IMR-90 (cell line): ENCODE data around the gene TGFBR1. TPM values are rescaled to one million over a fixed set of nuclear protein-coding genes. Genes with fewer than 3 reads are reported as not detected.
A peak's percentile ranks its signal among the peaks of the same experiment; 100 is the strongest.

Source experiments
- ATAC-seq: fragments of 200-7000 bp; cut with Tn5 transposase; 2 replicates; pipeline ENCODE4 v1.9.1; 2020; ENCODE audit warnings: low read depth, mild to moderate bottlenecking, moderate library complexity
- BruUV-seq: library from RNA; stranded (reverse); fragments of 400-500 nt; replicated peaks from 2 replicates; lab custom pipeline; 2021; lab: Mats Ljungman, UMichigan
- CTCF ChIA-PET: fragments of 300-600 bp; formaldehyde crosslinking; extraction: SDS; loops from one replicate; lab custom pipeline; 2021; ENCODE audit warnings: antibody characterized with exemption; lab: Yijun Ruan, JAX
- POLR2A ChIA-PET: fragments of 300-600 bp; sonication (Branson Sonifier 250); formaldehyde crosslinking; loops from one replicate; lab custom pipeline; 2022; ENCODE audit warnings: antibody characterized with exemption; ENCODE audit not compliant: unreplicated experiment; lab: Charles Lee
- DNase-seq: peaks from one replicate; pipeline ENCODE4 v3.0.0; 2013
- H2AFZ ChIP-seq: replicated peaks from 2 replicates; pipeline ENCODE3; 2013; ENCODE audit warnings: low read length, mild to moderate bottlenecking; ENCODE audit not compliant: poor library complexity
- H2AK5ac ChIP-seq: 2 replicates; pipeline ENCODE4 v1.6.1; 2013; ENCODE audit warnings: low read depth, low read length, inconsistent platforms
- H2AK9ac ChIP-seq: replicated peaks from 2 replicates; pipeline ENCODE3; 2013; ENCODE audit warnings: mild to moderate bottlenecking, low read depth, low read length, moderate library complexity; ENCODE audit not compliant: poor library complexity
- H2BK120ac ChIP-seq: 2 replicates; pipeline ENCODE4 v1.6.1; 2013; ENCODE audit warnings: low read depth, low read length, inconsistent platforms
- H2BK15ac ChIP-seq: 3 replicates; pipeline ENCODE4 v1.6.1; 2013; ENCODE audit warnings: low read depth, low read length, inconsistent platforms
- H2BK20ac ChIP-seq: 2 replicates; pipeline ENCODE4 v1.6.1; 2013; ENCODE audit warnings: low read depth, mild to moderate bottlenecking, inconsistent platforms, low read length, moderate library complexity
- H2BK5ac ChIP-seq: 2 replicates; pipeline ENCODE4 v1.6.1; 2013; ENCODE audit warnings: mild to moderate bottlenecking, low read depth, low read length, inconsistent platforms; ENCODE audit not compliant: poor library complexity, severe bottlenecking
- H3K14ac ChIP-seq: replicated peaks from 2 replicates; pipeline ENCODE4 v1.6.1; 2013; ENCODE audit warnings: low read depth, low read length, inconsistent platforms
- H3K18ac ChIP-seq: 2 replicates; pipeline ENCODE4 v1.6.1; 2013; ENCODE audit warnings: low read depth, low read length, control low read depth
- H3K23ac ChIP-seq: 2 replicates; pipeline ENCODE4 v1.6.1; 2013; ENCODE audit warnings: low read depth, low read length, inconsistent platforms
- H3K27ac ChIP-seq: 2 replicates; pipeline ENCODE4 v1.5.1; 2013; ENCODE audit warnings: mild to moderate bottlenecking, control low read depth, low read length; ENCODE audit not compliant: insufficient read depth
- H3K27me3 ChIP-seq: 2 replicates; pipeline ENCODE4 v1.6.1; 2013; ENCODE audit warnings: low read length; ENCODE audit not compliant: control insufficient read depth, insufficient read depth
- H3K36me3 ChIP-seq: 2 replicates; pipeline ENCODE4 v1.6.1; 2013; ENCODE audit warnings: low read length, mixed read lengths; ENCODE audit not compliant: control insufficient read depth, insufficient read depth
- H3K4ac ChIP-seq: 2 replicates; pipeline ENCODE4 v1.6.1; 2013; ENCODE audit warnings: low read depth, low read length, inconsistent platforms
- H3K4me1 ChIP-seq: 2 replicates; pipeline ENCODE4 v1.6.1; 2013; ENCODE audit warnings: low read length, mixed read lengths; ENCODE audit not compliant: control insufficient read depth, insufficient read depth
- H3K4me2 ChIP-seq: 2 replicates; pipeline ENCODE4 v1.6.1; 2013; ENCODE audit warnings: low read depth, mild to moderate bottlenecking, control low read depth, low read length, moderate library complexity
- H3K4me3 ChIP-seq: 2 replicates; pipeline ENCODE4 v1.5.1; 2013; ENCODE audit warnings: low read depth, mild to moderate bottlenecking, control low read depth, low read length, moderate library complexity; ENCODE audit not compliant: insufficient read depth
- H3K56ac ChIP-seq: 2 replicates; pipeline ENCODE4 v1.6.1; 2013; ENCODE audit warnings: low read length, inconsistent platforms; ENCODE audit not compliant: insufficient read depth; ENCODE audit errors: extremely low read depth
- H3K79me1 ChIP-seq, 2 experiments: 2 replicates each; pipeline ENCODE4 v1.6.1; 2013; ENCODE audit warnings: low read length in 2 of 2, inconsistent platforms in 1 of 2, low read depth in 1 of 2
- H3K9ac ChIP-seq: 2 replicates; pipeline ENCODE4 v1.6.1; 2013; ENCODE audit warnings: low read depth, low read length, control low read depth
- H3K9me1 ChIP-seq: 2 replicates; pipeline ENCODE4 v1.6.1; 2013; ENCODE audit warnings: low read length, inconsistent platforms; ENCODE audit not compliant: insufficient read depth
- H3K9me3 ChIP-seq: 2 replicates; pipeline ENCODE4 v1.6.1; 2013; ENCODE audit warnings: low read length; ENCODE audit not compliant: control insufficient read depth, insufficient read depth
- H4K20me1 ChIP-seq: 2 replicates; pipeline ENCODE4 v1.6.1; 2013; ENCODE audit warnings: low read length, inconsistent platforms; ENCODE audit not compliant: insufficient read depth
- H4K5ac ChIP-seq: 2 replicates; pipeline ENCODE4 v1.6.1; 2013; ENCODE audit warnings: mild to moderate bottlenecking, low read depth, low read length, control low read depth
- H4K8ac ChIP-seq, 2 experiments: 2 replicates each; pipeline ENCODE4 v1.6.1; 2013; ENCODE audit warnings: low read depth in 2 of 2, low read length in 2 of 2, control low read depth in 1 of 2, inconsistent platforms in 1 of 2
- H4K91ac ChIP-seq: 2 replicates; pipeline ENCODE4 v1.6.1; 2013; ENCODE audit warnings: low read depth, low read length, inconsistent platforms; ENCODE audit not compliant: insufficient read depth
- BHLHE40 ChIP-seq: fragments of 150-350 bp; IDR thresholded peaks from 2 replicates; pipeline ENCODE4 v1.6.1; 2016; ENCODE audit warnings: mild to moderate bottlenecking, low read depth, low read length
- MAFK ChIP-seq: IDR thresholded peaks from 2 replicates; pipeline ENCODE4 v1.6.1; 2012; ENCODE audit warnings: low read depth, low read length, improper control_type of control experiment
- MAZ ChIP-seq: IDR thresholded peaks from 2 replicates; pipeline ENCODE4 v1.6.1; 2012; ENCODE audit warnings: low read depth, mild to moderate bottlenecking, low read length, improper control_type of control experiment, moderate library complexity, borderline replicate concordance
- MXI1 ChIP-seq: IDR thresholded peaks from 2 replicates; pipeline ENCODE4 v1.6.1; 2012; ENCODE audit warnings: low read depth, mild to moderate bottlenecking, low read length, moderate library complexity, borderline replicate concordance
- NFE2L2 ChIP-seq: fragments of 150-350 bp; IDR thresholded peaks from 2 replicates; pipeline ENCODE4 v1.6.1; 2016; ENCODE audit warnings: low read depth, mild to moderate bottlenecking, low read length
- RAD21 ChIP-seq: IDR thresholded peaks from 2 replicates; pipeline ENCODE4 v1.6.1; 2012; ENCODE audit warnings: low read length, improper control_type of control experiment
- RCOR1 ChIP-seq: IDR thresholded peaks from 2 replicates; pipeline ENCODE4 v1.6.1; 2012; ENCODE audit warnings: mild to moderate bottlenecking, low read length, improper control_type of control experiment; ENCODE audit not compliant: insufficient replicate concordance
- RFX5 ChIP-seq: IDR thresholded peaks from 2 replicates; pipeline ENCODE4 v1.8.0; 2012; ENCODE audit warnings: low read depth, mild to moderate bottlenecking, low read length, moderate library complexity
- WGBS, 2 experiments: methylation state at CpG; one replicate each; pipeline versions ENCODE4 v1.1.5 to v1.1.7; 2013; ENCODE audit warnings: missing lambda C conversion rate in 2 of 2; ENCODE audit not compliant: insufficient read length in 1 of 2; ENCODE audit errors: extremely low coverage in 2 of 2; 5-methylcytosine and 5-hydroxymethylcytosine counted together
- dilution Hi-C: fragments of 300-500 bp; cut with HindIII; formaldehyde crosslinking; loops from one replicate; pipeline ENCODE4 v1.14.3; 2018; ENCODE audit warnings: low sequenced_read_pairs; ENCODE audit not compliant: unreplicated experiment
- in situ Hi-C: fragments of 300-500 bp; cut with MboI; formaldehyde crosslinking; loops from 3 replicates; pipeline ENCODE4 v1.14.3; 2019; ENCODE audit warnings: low sequenced_read_pairs, inconsistent platforms, mixed read lengths
- intact Hi-C: fragments of 100-400 bp; cut with micrococcal nuclease; formaldehyde crosslinking; loops from 2 replicates; pipeline ENCODE4 v1.10.0; 2022
- polyA plus RNA-seq, 3 experiments: library from polyadenylated mRNA; depleted of rRNA; stranded (reverse); fragments of >200 nt; gene quantifications; 2 replicates each; pipeline ENCODE4 v1.2.3, GENCODE V29; 2012; ENCODE audit warnings: low replicate concordance in 1 of 3
- total RNA-seq: library from RNA; depleted of rRNA; stranded (reverse); fragments of >200 nt; gene quantifications from 2 replicates; pipeline ENCODE4 v1.2.3, GENCODE V29; 2012
- TF ChIP-seq, protein P1 (sequence below): fragments of 150-350 bp; IDR thresholded peaks from 2 replicates; pipeline ENCODE4 v1.6.1; 2016; ENCODE audit warnings: low read depth, mild to moderate bottlenecking, low read length, moderate library complexity, borderline replicate concordance
- TF ChIP-seq, protein P2 (sequence below): conservative IDR thresholded peaks from 2 replicates; pipeline ENCODE4 v1.5.1; 2012; ENCODE audit warnings: mild to moderate bottlenecking, low read depth, low read length, improper control_type of control experiment

Gene TGFBR1
- total and polyA plus RNA-seq, 2 of the 4 experiments (the other 2 are of a cell fraction) = 15.1 to 75.3 TPM

DNA sequence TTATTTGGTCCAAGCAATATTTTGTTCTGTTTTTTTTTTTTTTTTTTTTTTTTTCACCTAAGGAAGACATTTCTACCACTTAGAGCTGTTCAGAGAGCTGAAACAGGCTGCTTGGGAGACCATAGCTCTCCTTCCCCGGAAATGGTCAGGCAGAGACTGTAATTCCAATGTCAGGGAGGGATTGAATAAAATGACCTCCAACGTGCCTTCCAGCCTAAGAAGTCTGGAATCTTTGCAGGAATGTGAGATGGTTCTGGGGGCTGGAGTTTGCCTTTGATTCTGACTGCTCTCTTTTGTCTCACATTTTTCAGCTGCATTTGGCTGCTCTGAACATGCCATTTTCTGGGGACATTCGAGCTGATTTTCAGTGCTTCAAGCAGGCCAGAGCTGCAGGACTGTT is 38.3 kb upstream of the TGFBR1 start:
- peaks cover 14% of the 10 kb centered on the region for H3K4me1 ChIP-seq
- 100% methylated on average over 1 of the region's 3 CpGs; no CpG with 5 or more reads in 1 of the 2 experiments for WGBS, 2 experiments
- no peak for TF ChIP-seq RAD21
- TF ChIP-seq MAZ = no peak
- no peak for TF ChIP-seq BHLHE40
- TF ChIP-seq, protein P1, sequence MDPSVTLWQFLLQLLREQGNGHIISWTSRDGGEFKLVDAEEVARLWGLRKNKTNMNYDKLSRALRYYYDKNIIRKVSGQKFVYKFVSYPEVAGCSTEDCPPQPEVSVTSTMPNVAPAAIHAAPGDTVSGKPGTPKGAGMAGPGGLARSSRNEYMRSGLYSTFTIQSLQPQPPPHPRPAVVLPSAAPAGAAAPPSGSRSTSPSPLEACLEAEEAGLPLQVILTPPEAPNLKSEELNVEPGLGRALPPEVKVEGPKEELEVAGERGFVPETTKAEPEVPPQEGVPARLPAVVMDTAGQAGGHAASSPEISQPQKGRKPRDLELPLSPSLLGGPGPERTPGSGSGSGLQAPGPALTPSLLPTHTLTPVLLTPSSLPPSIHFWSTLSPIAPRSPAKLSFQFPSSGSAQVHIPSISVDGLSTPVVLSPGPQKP = no peak
- TF ChIP-seq NFE2L2 = no peak
- TF ChIP-seq MXI1 = no peak
- TF ChIP-seq, protein P2, sequence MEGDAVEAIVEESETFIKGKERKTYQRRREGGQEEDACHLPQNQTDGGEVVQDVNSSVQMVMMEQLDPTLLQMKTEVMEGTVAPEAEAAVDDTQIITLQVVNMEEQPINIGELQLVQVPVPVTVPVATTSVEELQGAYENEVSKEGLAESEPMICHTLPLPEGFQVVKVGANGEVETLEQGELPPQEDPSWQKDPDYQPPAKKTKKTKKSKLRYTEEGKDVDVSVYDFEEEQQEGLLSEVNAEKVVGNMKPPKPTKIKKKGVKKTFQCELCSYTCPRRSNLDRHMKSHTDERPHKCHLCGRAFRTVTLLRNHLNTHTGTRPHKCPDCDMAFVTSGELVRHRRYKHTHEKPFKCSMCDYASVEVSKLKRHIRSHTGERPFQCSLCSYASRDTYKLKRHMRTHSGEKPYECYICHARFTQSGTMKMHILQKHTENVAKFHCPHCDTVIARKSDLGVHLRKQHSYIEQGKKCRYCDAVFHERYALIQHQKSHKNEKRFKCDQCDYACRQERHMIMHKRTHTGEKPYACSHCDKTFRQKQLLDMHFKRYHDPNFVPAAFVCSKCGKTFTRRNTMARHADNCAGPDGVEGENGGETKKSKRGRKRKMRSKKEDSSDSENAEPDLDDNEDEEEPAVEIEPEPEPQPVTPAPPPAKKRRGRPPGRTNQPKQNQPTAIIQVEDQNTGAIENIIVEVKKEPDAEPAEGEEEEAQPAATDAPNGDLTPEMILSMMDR = no peak
- no peak for TF ChIP-seq RCOR1
- no peak for TF ChIP-seq RFX5
- no peak for TF ChIP-seq MAFK
- H2AK9ac ChIP-seq = no peak overlapping the region
- in situ Hi-C loops (no loop called here), intact Hi-C loops (no loop called here), dilution Hi-C loops (no loop called here)
- no peak overlapping the region for H3K23ac ChIP-seq
- H2AFZ ChIP-seq = peak overlapping the region; percentile 5
- no peak overlapping the region for H4K91ac ChIP-seq
- H2AK5ac ChIP-seq = 0 out of 2 replicates have a peak overlapping the region, but pooled peaks have one; percentile 5
- H3K9me3 ChIP-seq = no peaks in the 10 kb centered on the region
- peaks cover 48% of the 10 kb centered on the region; the same call in 1 of the 2 replicates for H3K36me3 ChIP-seq
- H3K79me1 ChIP-seq = no peaks in the 10 kb centered on the region
- no peak overlapping the region for H3K9ac ChIP-seq
- no TSS peak for BruUV-seq
- H3K4me2 ChIP-seq = no peak overlapping the region
- H3K14ac ChIP-seq = peak overlapping the region; percentile 3; the same call in 1 of the 2 replicates
- H4K5ac ChIP-seq = no peak overlapping the region
- H4K20me1 ChIP-seq = no peaks in the 10 kb centered on the region
- H3K9me1 ChIP-seq = peaks cover 1% of the 10 kb centered on the region
- no peaks in the 10 kb centered on the region for H3K27me3 ChIP-seq
- ChIA-PET CTCF (interaction anchor here (0.6 kb wide), 1 partner anchor 64 kb away, joined by 3 read pairs; no protein-coding TSS in a partner anchor), POLR2A (no interaction called here)
- no peak overlapping the region for H3K4me3 ChIP-seq
- H4K8ac ChIP-seq = no peak overlapping the region
- no peak overlapping the region for H3K56ac ChIP-seq
- no peak overlapping the region for H3K18ac ChIP-seq
- no peak overlapping the region for H3K27ac ChIP-seq
- DNase-seq (peak; percentile 18), ATAC-seq (peak; percentile 43)
- H2BK5ac ChIP-seq = no peak overlapping the region
- H2BK120ac ChIP-seq = peak overlapping the region; percentile 43; the same call in 1 of the 2 replicates
- H2BK15ac ChIP-seq = no peak overlapping the region; the same call in 2 of the 3 replicates
- no peak overlapping the region for H2BK20ac ChIP-seq
- peak overlapping the region; percentile 8 for H3K4ac ChIP-seq
